SK-N-MC (cell line): ENCODE results near the gene CLTCL1.
"Not testable (repeated sequence)": the region's sequence is repeated elsewhere in the genome, so short reads cannot be mapped to it uniquely, and the experiment has no call there.

Source experiments
- DNase-seq: peaks from one replicate; pipeline ENCODE4 v3.0.0-alpha.2; 2011; ENCODE audit warnings: low read depth, low spot score
- H3K27ac ChIP-seq: fragments of 200-600 bp; sonication (generic); 2 replicates; pipeline ENCODE4 v1.5.1; 2016; ENCODE audit warnings: mixed run types
- H3K36me3 ChIP-seq: fragments of 200-600 bp; sonication (generic); 2 replicates; pipeline ENCODE4 v1.6.1; 2017; ENCODE audit warnings: antibody characterized with exemption, low read length, mixed read lengths; ENCODE audit not compliant: insufficient read depth
- H3K4me3 ChIP-seq: fragments of 200-600 bp; sonication (generic); 2 replicates; pipeline ENCODE4 v1.5.1; 2016
- H3K9ac ChIP-seq: fragments of 200-600 bp; sonication (generic); 2 replicates; pipeline ENCODE4 v1.8.0; 2017; ENCODE audit warnings: mixed run types, mixed read lengths; ENCODE audit not compliant: insufficient read length
- H3K9me3 ChIP-seq: fragments of 200-600 bp; sonication (generic); 2 replicates; pipeline ENCODE4 v1.6.1; 2017; ENCODE audit warnings: low read depth, mild to moderate bottlenecking, antibody characterized with exemption, low read length, moderate library complexity, mixed read lengths
- EZH2 ChIP-seq: fragments of 200-600 bp; sonication (generic); IDR thresholded peaks from one replicate; pipeline ENCODE4 v1.6.1; 2017; ENCODE audit warnings: antibody characterized with exemption
- FOXP2 ChIP-seq: optimal IDR thresholded peaks from 2 replicates; pipeline ENCODE3; 2011; ENCODE audit warnings: mild to moderate bottlenecking, moderate library complexity; ENCODE audit not compliant: insufficient read depth; ENCODE audit errors: extremely low read length, control extremely low read depth
- POLR2AphosphoS5 ChIP-seq: IDR thresholded peaks from 2 replicates; pipeline ENCODE4 v1.6.1; 2012; ENCODE audit warnings: mild to moderate bottlenecking, low read depth, low read length, borderline replicate concordance

CLTCL1 gene

DNA sequence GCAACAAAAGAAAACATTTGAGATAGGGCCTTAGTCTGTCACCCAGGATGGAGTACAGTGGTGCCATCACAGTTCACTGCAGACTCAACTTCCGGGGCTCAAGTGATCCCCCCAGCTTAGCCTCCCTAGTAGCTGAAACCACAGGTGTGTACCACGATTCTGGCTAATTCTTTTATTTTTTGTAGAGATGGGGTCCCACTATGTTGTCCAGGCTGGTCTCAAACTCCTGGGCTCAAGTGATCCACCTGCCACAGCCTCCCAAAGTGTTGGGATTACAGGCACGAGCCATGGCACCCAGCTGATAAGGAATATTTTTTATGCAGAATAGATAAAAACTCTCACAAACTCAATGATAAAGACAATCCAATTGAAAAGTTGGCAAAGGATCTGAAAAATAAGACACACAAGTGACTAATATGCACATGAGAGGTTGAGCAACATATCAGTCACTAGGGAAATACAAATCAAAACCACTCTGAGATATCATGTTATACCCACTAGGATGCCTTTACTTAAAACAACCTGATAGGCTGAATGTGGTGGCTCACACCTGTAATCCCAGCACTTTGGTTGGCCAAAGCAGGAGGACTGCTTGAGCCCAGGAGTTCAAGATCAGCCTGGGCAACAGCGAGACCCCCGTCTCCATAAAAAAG is 33.9 kb upstream of the CLTCL1 start:
- no peak overlapping the region for H3K27ac ChIP-seq
- H3K4me3 ChIP-seq = no peak overlapping the region
- H3K36me3 ChIP-seq = peaks cover 16% of the 10 kb centered on the region
- H3K9me3 ChIP-seq = no peaks in the 10 kb centered on the region
- no peak for TF ChIP-seq FOXP2
- no peak for TF ChIP-seq EZH2
- no peak for TF ChIP-seq POLR2AphosphoS5
- no peak overlapping the region for H3K9ac ChIP-seq
- DNase-seq = no peak

DNA sequence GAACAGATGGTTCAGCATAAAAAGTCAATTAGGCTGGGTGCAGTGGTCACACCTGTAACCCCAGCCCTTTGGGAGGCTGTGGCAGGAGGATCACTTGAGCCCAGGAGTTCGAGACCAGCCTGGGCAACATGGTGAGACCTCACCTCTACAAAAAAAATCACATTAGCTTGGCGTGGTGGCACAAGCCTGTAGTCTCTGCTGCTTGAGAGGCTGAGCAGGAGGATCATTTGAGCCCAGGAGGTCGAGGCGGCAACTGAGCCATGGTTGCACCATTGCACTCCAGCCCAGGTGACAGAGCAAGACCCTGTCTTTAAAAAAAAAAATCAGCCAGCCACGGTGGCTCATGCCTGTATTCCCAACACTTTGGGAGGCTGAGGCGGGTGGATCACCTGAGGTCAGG is 31.9 kb upstream of the CLTCL1 start:
- H3K36me3 ChIP-seq, H3K9me3 ChIP-seq, H3K27ac ChIP-seq, DNase-seq, H3K9ac ChIP-seq, H3K4me3 ChIP-seq: not testable (repeated sequence)

DNA sequence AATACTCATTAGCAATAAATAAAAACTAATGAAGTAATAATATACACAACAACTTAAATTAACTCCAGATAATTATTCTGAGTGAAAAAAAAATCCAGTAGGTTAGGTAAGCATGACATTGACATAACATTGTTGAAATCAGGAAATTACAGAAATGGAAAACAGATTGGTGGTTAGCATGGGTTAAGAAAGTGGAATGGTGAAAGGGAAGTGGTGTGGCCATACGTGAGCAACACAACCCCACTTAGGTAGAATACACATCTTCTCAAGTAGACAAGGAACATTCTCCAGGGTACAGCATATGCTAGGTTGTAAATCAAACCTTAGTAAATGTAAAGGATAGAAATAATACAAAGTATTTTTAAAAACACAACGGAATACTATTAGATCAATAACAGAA is 30.2 kb upstream of the CLTCL1 start:
- H3K9ac ChIP-seq = no peak overlapping the region
- H3K9me3 ChIP-seq = peaks cover under 1% of the 10 kb centered on the region; the same call in 1 of the 2 replicates
- no peak overlapping the region for H3K27ac ChIP-seq
- TF ChIP-seq EZH2 (no peak), FOXP2 (no peak), POLR2AphosphoS5 (no peak)
- no peak for DNase-seq
- no peak overlapping the region for H3K4me3 ChIP-seq
- no peaks in the 10 kb centered on the region for H3K36me3 ChIP-seq

DNA sequence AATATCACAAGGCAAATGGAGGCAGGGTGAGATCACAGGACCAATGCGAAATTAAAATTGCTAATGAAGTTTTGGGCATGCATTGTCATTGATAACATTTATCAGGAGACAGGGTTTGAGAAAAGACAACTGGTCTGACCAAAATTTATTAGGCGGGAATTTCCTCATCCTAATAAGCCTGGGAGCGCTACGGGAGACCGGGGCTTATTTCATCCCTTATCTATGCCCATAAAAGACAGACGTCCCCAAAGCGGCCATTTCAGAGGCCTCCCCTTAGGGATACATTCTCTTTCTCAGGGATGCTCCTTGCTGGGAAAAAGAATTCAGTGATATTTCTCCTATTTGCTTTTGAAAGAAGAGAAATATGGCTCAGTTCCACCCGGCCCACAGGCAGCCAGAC is 28.6 kb upstream of the CLTCL1 start:
- not testable (repeated sequence) for H3K36me3 ChIP-seq, H3K4me3 ChIP-seq, H3K27ac ChIP-seq, H3K9ac ChIP-seq, H3K9me3 ChIP-seq, DNase-seq

DNA sequence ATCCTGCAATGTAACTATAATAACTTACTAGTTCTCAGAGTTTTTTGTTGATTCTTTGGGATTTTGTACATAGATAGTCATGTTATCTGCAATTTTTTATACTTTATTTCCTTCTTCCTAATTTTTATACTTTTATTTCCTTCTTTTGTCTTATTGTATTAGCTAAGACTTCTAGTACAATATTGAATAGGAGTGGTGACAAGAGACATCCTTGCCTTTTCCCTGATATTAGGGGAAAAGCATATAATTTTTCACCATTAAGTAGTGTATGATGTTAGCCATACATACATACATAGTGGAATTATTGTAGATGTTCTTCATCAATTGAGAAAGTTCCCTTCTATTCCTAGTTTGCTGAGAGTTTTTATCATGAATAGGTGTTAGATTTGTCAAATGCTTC is 27.8 kb upstream of the CLTCL1 start:
- Histone ChIP-seq H3K36me3 (no peaks in the 10 kb centered on the region), H3K9ac (no peak overlapping the region), H3K9me3 (peaks cover 4% of the 10 kb centered on the region; the same call in 1 of the 2 replicates), H3K4me3 (no peak overlapping the region), H3K27ac (no peak overlapping the region)
- no peak for DNase-seq
- TF ChIP-seq POLR2AphosphoS5 = no peak
- TF ChIP-seq EZH2 = no peak
- TF ChIP-seq FOXP2 = no peak

DNA sequence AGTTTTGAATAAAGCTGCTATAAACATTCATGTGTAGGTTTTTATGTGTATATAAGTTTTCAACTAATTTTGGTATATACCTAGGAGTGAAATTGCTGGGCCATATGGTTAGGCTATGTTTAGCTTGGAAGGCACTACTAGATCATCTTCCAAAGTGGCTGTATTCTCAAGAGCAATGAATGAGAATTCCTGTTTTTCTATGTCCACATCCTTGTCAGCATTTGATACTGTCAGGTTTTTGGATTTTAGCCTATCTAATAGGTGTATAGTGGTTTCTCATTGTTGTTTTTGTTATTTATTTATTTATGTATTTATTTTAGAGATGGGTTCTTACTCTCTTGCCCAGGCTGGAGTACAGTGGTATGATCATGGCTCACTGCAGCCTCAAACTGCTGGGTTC is 26.3 kb upstream of the CLTCL1 start:
- TF ChIP-seq EZH2 = no peak
- no peak for TF ChIP-seq POLR2AphosphoS5
- TF ChIP-seq FOXP2 = no peak
- no peak overlapping the region for H3K4me3 ChIP-seq
- no peak overlapping the region for H3K27ac ChIP-seq
- H3K9me3 ChIP-seq = peaks cover 4% of the 10 kb centered on the region; the same call in 1 of the 2 replicates
- no peak for DNase-seq
- H3K36me3 ChIP-seq = no peaks in the 10 kb centered on the region
- no peak overlapping the region for H3K9ac ChIP-seq

DNA sequence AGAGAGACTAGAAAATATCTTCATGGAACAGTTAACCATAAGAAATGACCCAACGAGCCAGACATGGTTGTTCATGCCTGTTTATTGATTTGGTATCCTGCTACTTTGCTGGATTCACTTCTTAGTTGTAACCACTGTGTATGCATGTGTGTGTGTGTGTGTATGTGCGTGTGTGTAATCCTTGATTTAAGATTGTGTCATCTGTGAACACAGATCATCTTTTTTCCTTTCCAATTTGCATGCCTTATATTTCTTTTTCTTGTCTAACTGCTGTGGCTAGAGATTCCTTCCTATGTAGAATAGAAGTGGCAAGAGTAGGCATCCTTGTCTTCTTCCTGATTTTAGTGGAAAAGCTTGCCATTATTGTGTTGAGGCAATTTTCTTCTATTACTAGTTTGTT is 16.4 kb upstream of the CLTCL1 start:
- DNase-seq = no peak
- Histone ChIP-seq H3K9ac (no peak overlapping the region), H3K9me3 (no peaks in the 10 kb centered on the region), H3K4me3 (no peak overlapping the region), H3K36me3 (no peaks in the 10 kb centered on the region), H3K27ac (no peak overlapping the region)
- TF ChIP-seq EZH2 (no peak), POLR2AphosphoS5 (no peak), FOXP2 (no peak)

DNA sequence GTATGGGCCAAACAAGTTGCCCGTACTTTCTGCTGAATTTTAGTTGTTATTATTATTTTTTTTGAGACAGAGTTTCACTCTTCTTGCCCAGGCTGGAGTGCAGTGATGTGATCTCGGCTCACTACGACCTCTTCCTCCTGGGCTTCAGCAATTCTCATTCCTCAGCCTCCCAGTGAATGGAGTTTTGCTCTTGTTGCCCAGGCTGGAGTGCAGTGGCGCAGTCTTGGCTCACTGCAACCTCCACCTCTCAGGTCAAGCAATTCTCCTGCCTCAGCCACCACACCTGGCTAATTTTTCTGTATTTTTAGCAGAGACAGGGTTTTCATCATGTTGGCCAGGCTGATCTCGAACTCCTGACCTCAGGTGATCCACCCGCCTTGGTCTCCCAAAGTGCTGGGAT is 15.0 kb upstream of the CLTCL1 start:
- H3K4me3 ChIP-seq, H3K36me3 ChIP-seq, H3K27ac ChIP-seq, H3K9ac ChIP-seq, H3K9me3 ChIP-seq, DNase-seq: not testable (repeated sequence)

DNA sequence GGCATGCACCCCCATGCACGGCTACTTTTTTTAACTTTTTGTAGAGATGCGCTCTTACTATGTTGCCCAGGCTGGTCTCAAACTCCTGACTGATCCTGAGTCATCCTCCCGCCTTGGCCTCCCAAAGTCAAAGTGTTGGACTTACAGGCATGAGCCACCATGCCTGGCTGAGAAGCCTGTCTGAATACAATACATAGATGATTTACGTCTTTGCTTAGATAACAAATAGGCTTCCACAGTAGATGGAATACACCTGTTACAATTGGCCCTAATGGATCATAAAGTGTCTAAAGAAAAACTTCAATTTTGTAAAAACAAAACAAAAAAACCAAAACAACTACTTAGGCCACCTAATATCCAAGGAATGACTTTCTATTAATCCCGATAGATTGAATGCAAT is 13.0 kb upstream of the CLTCL1 start:
- Histone ChIP-seq H3K4me3 (no peak overlapping the region), H3K9ac (no peak overlapping the region), H3K36me3 (no peaks in the 10 kb centered on the region), H3K9me3 (no peaks in the 10 kb centered on the region), H3K27ac (no peak overlapping the region)
- TF ChIP-seq EZH2 = no peak
- no peak for TF ChIP-seq POLR2AphosphoS5
- TF ChIP-seq FOXP2 = no peak
- no peak for DNase-seq

DNA sequence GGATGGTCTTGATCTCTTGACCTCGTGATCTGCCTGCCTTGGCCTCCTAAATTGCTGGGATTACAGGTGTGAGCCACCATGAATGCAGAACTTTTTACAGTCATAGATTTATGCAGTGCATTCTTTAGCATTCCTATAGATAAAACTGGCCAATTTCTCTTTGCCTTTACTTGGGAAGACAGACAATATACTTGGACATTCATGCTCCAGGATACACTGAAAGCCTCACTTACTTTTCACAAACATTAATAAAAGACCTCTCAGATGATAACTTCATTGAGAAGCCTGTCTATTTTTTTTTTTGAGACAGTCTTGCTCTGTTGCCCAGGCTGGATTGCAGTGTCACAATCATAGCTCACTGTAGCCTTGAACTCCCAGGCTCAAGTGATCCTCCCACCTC is 12.3 kb upstream of the CLTCL1 start:
- H3K9me3 ChIP-seq = no peaks in the 10 kb centered on the region
- no peak for TF ChIP-seq FOXP2
- no peak for TF ChIP-seq POLR2AphosphoS5
- no peak for TF ChIP-seq EZH2
- no peak overlapping the region for H3K27ac ChIP-seq
- DNase-seq = no peak
- no peak overlapping the region for H3K4me3 ChIP-seq
- H3K36me3 ChIP-seq = no peaks in the 10 kb centered on the region
- H3K9ac ChIP-seq = no peak overlapping the region
